C4-2B (cell line): ENCODE data around the gene DGCR8.

ENCODE experiments used
- H3K27ac ChIP-seq: fragments of 450-650 bp; 2 replicates; pipeline ENCODE4 v1.5.1; 2017
- CTCF ChIP-seq: fragments of 450-650 bp; conservative IDR thresholded peaks from 2 replicates; pipeline ENCODE4 v1.5.1; 2017; ENCODE audit warnings: mild to moderate bottlenecking
- ZFX ChIP-seq: fragments of 450-650 bp; IDR thresholded peaks from 2 replicates; pipeline ENCODE4 v1.6.1; 2017

DGCR8 gene

DNA sequence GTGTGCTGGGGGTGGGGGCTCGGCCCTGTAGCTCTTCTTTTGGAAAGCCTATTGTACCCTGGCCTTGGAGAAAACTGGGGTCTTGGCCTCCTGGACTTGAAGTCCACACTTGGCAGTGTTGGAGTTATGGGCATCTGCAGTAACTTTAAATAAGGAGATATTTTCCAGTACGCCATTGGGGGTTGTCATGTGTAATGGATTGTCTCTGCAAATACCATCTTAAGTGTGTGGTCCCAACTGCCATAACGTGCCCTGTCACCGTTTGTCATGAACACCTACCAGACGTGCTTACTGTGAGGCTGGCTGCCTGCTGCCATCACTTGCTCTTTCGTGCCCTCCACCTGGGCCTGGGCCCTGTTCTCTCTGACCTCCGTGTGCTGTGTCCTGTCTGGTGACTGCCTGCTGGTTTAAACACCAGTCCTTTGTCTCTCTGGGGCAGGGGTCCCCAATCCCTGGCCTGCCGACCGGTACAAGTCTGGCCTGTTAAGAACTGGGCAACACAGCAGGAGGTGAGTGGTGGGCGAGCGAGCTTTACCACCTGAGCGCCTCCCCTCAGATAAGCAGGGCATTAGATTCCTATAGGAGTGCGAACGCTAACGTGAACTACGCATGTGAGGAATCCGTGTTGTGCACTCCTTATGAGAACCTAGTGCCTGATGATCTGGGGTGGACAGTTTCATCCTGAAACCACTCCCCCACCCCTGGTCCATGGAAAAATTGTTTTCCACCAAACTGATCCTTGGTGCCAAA is 48.0 kb downstream of the DGCR8 start:
- no peak overlapping the region for H3K27ac ChIP-seq
- no peak for TF ChIP-seq CTCF
- no peak for TF ChIP-seq ZFX

DNA sequence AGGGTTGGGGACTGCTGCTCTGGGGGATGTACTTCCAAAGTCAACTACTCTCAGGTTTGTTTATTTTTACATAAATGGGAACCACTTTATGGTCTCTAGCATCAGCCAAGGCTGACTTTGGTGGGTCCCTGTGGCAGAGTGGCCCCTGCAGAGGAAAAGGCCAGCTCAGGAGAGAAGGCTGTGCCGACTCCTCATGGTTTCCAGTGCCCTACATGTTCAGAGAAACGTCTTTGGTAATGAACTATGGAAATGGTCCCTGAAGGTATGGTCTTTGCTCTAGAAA is 48.5 kb downstream of the DGCR8 start:
- no peak overlapping the region for H3K27ac ChIP-seq
- TF ChIP-seq ZFX (no peak), CTCF (no peak)

GRCh38 chr22:20128902-20129746 is 49.1 kb downstream of the DGCR8 start:
- H3K27ac ChIP-seq, result no peak overlapping the region
- TF ChIP-seq CTCF, result no peak
- TF ChIP-seq ZFX, result no peak

DNA sequence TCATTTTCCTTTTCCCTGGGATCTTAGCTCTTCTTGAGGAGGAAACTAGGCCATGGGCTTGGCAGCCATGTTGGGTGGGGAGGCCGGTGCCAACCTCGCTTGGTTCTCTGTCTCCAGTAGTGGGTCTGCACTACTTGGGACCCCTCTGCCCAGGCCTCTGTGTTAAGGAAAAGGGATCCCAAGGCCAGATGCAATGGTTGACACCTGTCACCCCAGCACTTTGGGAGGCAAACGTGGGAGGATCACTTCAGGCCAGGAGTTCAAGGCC is 49.6 kb downstream of the DGCR8 start:
- H3K27ac ChIP-seq, result no peak overlapping the region
- TF ChIP-seq CTCF (no peak), ZFX (no peak)

DNA sequence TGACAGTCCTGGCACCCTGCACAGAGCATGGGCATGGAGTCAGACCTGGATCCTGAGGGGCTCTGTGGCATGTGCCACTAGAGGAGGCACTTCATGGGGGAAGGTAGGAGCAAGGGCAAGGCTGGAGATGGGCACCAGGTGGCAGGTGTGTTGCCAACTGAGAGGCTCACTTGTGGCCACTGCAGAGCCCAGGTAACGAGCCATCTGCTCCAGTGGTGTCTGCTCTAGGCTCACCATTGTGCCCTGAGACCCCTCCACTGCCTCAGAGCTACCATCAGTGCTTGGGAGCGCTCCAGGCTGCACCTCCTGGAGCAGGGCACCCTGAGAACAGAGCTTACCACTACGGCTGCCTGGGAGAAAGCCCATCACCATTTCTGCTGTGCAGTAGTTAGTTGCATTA is 50.3 kb downstream of the DGCR8 start:
- H3K27ac ChIP-seq, result peak overlapping the region; percentile 72
- TF ChIP-seq CTCF (no peak; the same call in 1 of the 2 replicates), ZFX (no peak)

GRCh38 chr22:20130731-20131596 is 50.9 kb downstream of the DGCR8 start:
- H3K27ac ChIP-seq, result peak overlapping the region; percentile 72

DNA sequence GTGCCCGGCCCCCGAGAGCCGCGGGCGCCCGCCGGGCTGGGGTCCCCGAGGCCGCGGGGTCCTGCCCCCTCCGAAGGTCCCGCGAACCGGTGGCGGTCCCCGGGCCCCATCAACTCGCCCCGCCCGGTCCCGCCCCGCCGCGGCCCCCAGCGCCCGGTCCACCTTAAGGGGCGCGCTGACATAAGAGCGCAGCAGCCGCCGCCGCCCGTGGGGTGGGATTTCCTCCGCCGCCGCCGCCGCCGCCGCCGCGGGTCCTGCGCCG is 51.5 kb downstream of the DGCR8 start, which contains the start of gene ZDHHC8:
Gene ZDHHC8 (plus strand): TSS at position 208 of the 262 bp plus-strand sequence. CDS start 144 bp downstream, outside the sequence.
- TF ChIP-seq ZFX (no peak), CTCF (no peak)
- H3K27ac ChIP-seq, result peak within 1 kb of the TSS; percentile 72

More at GRCh38 chr22:20130731-20131596, 50.9 kb downstream of the DGCR8 start:
- TF ChIP-seq ZFX, result no peak
